Fibroblast of skin of left quadriceps (primary cell): ENCODE results near the gene UFD1.
"Not testable (repeated sequence)": the region's sequence is repeated elsewhere in the genome, so short reads cannot be mapped to it uniquely, and the experiment has no call there.

Experiments used
- DNase-seq, 2 experiments: peaks; one replicate each; pipeline ENCODE4 v3.0.0-alpha.2; 2013; ENCODE audit warnings: low read depth in 2 of 2

Gene UFD1

DNA sequence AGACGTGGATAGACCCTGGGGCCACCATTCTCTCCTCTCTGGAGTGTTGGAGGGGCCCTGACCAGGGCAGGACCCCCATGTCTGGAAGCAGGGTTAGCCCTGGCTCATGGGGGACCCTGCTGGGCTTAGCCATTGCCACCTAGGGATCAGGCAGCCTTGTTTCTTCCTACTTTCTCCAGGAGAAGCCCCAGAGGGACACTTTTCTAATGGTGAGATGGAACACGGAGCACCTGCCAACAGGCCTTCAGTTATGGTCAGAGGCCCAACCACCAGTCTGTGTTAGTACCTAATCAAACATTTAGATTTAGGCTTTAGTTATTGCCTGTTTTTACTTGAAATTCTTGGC lies 29.6 kb downstream of the UFD1 start:
- no peak for DNase-seq

DNA sequence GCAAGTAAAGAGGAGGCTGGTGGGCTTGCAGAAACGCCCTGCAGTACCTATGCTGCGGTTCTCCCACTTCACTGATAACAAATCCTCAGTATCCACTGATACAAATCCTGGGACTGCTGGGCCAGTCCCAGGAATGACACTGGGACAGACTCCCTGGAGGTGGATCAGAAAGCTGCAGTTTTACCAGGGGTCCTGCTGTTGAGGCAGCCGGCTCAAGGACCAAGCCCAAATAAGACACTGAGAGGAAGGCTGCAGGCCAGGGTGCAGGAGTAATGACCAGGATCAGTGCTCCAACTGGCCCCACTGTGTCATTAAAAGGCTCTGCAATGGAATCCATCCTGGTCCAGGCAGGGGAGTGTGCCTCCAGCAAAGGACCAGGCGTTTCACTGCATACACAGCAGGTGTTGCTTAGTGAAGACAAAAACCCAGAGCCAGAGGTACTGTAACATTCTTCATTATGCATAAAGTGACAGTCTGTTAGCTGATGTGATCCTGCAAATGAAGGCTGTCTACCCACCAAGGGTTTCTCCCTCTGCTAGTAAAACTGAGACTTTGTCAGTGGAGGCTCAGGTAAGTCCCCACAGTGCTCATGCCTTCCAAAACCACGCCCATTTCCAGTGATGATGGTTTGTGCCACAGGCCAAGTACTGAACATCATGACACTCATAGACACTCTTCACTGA lies 30.1 kb downstream of the UFD1 start:
- no peak for DNase-seq

DNA sequence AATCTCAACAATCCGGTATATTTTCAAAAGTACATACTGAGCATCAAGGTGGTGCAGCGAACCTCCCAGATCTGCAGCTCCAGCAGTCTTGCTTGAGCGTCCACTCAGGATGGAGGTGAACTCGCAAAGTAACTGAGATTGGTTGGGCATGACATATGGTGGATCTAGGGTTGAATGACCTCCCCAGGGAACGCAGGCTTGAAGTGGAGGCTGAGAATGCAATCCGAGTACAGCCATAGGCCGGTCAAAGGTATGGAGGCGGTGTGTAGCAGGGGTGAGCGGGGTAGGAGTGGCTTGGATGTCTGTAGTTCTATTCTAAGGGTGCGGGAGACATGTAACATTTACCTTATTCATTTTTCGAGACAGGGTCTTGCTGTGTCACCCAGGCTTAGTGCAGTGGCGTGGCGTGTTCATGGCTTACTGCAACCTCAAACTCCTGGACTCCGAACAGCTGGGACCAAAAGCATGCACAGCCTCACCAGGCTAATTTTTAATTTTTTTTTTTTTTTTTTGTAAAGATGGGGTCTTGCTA lies 30.9 kb downstream of the UFD1 start:
- peak in 1 of 2 experiments; percentile 23 for DNase-seq

DNA sequence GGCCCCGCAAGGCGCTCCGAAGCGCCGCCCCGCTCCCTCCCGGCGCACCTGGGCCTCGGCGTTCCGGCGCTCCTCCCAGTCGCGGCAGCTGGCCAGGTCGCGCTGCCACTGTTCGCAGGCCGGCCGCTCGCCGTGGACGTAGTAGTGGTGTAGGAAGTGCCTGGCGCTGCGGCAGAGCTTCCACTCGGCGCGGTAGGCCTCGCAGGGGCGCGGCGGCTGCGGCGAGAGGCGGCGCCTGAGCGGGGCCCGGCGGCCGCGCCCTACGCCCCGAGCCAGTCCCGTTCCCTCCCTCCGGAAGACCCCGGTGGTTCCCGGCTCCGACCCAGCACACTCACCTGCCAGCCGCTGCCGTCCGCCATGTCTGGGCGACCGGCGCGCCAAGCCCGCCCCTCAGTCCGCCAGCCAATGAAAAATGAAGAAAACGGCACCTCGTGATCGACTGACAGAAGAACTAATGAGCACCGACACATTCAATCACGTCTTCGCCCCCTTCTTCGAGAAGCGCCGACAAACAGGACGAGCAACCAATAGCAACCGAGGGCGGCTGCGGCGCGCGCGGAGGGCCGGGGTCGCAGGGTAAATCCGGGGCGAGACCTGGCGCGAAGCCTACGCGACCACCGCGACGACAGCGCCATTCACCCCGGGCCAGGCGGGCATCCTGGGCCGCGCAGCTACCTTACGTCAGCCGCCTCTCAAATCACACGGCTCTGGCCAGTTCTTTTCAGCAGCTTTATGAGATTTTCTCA lies 31.5 kb downstream of the UFD1 start, which contains the start of gene C22orf39:
Gene C22orf39 (minus strand): TSS at position 382 of the 746 bp plus-strand sequence. CDS start 23 bp downstream, at position 359.
- DNase-seq: peak; percentile 75 to 79

DNA sequence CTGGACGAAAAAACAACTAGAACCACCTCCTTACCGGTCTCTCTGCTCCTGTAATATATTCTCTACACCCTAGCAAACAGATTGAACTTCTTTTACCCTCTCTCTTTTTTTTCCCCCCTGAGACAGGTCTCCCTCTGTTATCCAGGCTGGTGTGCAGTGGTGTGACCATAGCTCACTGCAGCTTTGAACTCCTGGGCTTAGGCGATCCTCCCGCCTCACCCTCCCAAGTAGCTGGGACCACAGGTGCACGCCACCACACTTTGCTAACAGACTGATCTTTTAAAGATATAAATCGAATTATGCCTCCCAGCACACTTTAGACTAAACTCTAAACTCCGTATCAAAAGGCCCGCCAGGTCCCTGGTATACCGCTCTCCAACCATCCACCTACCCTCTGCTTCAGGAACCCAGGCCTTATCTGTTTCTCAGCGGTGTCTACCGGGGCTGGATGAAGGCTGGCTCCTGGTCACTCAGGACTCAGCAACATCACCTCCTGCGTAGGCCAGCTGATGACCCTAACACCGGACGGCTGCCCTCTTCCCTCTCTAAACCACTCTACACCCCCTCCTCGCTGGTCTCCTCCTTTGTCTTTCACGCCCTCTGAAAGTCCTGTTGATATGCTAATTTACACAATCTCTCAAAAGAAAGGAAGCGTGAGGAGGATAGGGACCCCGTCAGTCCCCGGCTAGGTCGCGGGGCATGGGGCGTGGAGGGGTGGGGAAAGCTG lies 32.2 kb downstream of the UFD1 start:
- no peak for DNase-seq

DNA sequence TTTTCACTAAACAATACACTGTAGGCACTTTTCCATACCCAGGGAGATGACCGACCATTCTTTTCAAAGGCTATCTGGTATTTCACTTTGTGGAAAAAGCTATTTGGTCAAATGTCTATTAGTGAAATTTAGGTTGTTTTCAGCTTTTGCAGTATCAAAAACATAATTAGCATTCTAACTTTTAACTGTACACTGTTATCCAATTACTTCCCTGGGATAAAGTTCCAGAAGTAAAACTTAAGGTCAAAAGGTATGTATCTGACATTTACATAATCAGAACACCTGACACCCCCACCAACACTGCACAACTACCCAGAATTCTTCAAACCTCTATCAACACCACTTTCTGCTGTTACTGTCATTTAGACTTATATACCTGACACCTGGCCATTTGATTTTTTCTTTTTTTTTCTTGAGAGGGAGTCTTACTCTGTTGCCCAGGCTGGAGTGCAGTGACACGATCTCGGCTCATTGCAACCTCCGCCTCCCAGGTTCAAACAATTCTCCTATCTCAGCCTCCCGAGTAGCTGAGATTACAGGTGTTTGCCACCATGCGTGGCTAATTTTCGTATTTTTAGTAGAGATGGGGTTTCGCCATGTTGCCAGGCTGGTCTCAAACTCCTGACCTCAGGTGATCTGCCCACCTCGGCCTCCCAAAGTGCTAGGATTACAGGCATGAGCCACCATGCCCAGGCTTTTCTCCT lies 33.6 kb downstream of the UFD1 start:
- not testable (repeated sequence) for DNase-seq

DNA sequence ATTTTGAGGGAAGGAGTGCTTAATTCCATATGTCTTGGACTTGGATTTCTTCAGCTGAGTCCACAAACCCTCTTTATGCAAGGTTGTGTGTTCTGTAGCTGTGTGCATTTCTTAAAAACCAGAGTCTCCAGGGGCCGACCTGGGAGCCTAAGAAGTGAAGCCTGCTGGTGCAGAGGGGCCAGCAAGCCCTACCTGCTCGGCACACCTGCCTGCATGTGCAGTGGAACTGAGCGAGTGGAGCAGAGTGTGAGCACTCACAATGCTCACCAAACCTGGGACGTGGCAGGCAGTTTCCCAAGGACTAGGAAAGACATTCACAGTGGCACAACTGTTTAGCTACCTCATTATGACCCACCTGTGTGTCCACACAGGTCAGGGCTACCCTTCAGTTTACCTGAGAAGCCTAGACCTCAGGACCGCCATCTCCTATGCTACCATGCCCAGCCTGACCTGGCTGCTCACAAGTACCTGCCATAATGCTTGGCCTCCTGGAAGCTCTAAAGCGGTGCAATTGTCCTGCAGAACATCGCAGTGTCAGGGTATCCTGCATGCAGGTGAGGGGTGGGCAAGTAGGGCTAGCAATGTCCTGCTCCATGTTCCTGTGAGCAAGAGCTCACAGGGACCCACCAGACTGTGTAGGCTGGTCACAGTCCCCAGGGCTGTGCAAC lies 35.3 kb downstream of the UFD1 start:
- no peak for DNase-seq

DNA sequence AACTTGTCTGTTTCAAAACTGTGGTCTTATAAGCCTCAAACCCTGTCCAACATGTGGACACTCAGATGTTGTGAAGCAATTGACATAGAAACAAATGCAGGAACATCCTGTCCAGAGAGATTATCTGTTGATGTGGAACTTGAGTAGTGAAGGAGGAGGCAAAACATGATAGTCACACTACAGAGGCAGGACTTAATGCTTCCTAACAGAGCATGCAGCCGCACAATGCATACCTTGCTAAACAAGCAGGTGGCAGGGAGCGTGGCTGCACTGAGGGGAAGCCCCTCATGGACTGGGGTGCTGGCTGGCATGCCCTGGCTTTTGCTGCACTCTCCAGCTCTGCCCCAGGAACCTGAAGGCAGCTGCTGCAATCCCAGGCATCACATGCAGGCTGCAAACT lies 36.8 kb downstream of the UFD1 start:
- no peak for DNase-seq

DNA sequence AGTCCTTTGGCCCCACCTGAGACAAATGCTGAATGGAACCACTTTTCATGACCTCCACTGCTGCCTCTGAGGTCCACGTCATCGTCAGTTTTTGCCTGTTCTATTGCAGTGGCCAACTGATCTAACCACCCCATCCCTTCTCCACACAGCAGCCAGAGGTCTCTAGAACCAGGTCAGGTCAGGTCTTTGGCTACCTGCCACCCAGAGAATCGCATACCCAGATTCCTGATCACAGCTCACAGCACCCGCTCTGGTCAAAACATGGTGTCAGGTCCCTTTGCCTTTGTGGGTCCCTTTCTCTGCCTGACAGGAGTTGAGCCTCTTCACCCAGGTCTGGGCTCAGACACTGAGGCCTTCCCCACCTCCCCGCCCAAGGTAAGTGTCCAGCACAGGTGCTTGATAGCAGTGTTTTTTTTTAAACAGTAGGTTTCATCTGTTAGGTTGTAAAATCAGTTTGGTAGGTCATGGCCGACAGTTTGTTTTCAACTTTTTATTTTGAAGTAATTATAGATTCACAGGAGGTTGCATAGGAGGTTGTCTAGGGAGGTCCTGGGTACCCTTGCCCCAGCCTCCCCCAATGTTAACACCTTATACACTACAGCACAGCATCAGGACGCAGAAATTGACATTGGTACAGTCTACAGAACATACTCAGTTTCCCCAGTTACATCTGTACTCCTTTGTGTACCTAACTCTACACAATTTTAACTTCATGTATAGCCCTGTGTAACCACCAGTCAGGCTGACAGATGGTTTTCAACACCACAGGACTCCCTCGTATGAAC lies 38.4 kb downstream of the UFD1 start:
- DNase-seq: no peak

DNA sequence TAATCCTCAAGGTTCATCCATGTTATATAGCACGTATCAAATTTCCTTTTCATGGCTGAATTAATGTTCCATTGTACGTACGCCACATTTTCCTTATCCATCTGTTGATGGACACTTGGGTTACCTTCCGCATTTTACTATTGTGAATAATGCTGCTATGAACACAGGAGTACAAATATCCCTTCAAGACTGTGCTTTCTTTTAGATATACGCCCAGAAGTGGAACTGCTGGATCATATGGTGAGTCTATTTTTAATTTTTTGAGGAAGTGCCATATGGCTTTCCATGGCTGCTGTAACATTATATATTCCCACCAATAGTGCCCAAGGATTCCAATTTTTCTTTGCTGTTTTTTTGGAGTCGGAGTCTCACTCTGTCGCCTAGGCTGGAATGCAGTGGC lies 40.7 kb downstream of the UFD1 start:
- no peak for DNase-seq

DNA sequence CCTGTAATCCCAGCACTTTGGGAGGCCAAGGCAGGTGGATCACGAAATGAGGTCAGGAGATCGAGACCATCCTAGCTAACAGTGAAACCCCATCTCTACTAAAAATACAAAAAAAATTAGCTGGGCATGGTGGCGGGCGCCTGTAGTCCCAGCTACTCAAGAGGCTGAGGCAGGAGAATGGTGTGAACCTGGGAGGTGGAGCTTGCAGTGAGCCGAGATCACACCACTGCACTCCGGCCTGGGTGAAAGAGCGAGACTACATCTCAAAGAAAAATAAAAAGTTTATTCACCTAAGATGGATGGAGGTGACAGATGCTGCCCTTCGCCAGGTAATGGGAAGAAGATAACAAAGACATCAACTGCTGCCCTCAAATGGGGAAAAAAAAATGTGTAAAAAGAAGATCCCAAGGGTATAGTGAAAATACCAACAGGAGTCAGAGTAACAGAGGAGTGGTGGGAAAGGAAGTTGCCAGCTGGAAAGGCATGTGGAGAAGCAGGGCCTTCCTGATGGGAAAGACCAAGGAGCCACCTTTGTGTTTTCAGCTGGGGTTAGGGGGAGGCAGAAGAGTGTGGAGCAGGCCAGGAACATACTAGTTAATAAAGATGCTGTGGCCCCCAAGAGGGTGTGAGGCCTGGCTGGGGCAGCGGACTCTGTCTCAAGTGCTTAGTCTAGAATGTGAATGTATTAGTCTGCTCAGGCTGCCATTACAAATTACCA lies 42.4 kb downstream of the UFD1 start:
- not testable (repeated sequence) for DNase-seq

DNA sequence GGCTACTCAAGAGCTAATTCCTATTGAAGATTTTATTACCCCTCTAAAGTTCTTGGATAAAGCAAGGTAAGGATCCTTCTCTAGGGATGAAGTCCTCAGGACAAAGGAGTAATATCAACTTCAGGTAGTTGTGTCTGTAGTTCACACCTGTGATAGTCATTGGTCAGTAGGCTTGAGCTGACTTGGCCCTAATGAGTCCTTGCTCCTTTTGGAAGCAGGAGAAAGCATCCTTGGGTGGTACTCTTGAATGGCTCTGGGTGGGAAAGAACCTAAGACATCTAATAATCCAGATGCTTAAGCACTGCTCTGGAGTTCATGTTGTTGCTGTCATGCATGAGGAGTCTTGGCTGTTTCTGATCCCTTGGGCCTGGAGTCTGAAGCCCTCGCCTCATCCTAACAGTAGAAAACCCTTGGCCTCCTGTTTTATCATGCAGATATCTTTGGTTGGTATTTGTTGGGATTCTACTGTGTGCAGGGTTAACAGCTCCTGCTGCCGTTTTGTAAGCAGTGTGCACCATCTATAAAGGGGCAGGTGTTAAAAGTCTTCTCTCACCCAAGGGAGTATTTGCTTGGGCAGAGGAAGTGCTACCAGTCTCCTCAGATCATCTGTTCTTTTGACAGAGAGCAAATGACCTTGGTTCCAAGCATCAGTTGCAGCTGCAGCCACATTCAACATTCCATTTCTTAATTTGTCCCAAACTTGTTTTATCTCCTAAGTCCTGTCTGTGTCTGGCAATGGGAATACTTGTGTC lies 44.0 kb downstream of the UFD1 start:
- no peak for DNase-seq

DNA sequence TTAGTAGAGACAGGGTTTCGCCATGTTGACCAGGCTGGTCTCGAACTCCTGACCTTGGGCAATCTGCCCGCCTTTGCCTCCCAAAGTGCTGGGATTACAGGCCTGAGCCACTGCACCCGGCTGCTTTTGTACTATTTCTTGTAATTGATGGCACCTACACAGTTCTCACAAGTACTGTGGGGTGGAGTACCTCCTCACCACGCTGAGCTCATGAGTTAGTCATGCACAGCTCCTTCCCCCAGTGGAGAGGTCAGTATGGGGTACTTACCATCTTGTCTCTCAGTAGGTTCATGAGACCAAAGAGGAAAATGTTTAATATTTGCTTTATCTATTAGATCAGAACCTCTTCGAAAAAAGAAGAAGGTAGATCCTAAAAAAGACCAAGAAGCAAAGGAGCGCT lies 44.6 kb downstream of the UFD1 start:
- DNase-seq: no peak

DNA sequence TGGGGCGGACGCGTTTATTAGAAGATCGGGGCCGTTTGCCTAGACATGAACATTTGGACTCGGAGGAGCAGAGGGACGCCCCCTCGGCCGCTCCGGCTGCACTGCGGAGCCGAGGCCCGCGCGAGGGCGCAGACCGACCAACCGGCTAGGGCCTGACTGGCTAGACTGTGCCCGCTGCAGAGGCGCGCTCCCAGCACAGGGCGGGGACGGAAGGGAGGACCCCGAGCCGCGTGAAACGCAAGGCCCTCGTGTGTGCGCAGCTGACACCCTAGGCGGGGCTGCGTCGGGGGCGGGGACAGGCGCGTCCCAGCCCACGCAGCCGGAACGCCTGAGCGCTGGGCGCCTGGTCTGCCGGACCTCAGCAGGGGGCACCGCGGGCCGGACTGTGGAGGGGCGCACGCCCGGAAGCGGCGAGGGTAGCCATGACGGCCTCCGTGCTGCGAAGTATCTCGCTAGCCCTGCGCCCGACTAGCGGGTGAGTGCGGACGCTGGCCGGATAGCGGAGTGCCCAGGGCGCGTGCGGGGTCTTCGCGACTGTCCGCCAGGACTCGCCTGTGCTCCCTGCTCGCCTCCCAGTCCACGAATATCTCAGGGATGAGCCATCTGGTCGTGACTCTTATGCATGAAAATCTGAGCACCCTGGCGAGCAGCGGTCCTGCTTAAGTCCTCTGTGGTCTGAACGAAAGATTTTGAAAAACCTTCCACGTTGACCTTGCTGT lies 46.7 kb downstream of the UFD1 start, which contains the start of gene MRPL40:
Gene MRPL40 (plus strand): TSS at position 413 of the 719 bp plus-strand sequence. CDS start 10 bp downstream, at position 423.
- DNase-seq: peak; percentile 80 to 82

DNA sequence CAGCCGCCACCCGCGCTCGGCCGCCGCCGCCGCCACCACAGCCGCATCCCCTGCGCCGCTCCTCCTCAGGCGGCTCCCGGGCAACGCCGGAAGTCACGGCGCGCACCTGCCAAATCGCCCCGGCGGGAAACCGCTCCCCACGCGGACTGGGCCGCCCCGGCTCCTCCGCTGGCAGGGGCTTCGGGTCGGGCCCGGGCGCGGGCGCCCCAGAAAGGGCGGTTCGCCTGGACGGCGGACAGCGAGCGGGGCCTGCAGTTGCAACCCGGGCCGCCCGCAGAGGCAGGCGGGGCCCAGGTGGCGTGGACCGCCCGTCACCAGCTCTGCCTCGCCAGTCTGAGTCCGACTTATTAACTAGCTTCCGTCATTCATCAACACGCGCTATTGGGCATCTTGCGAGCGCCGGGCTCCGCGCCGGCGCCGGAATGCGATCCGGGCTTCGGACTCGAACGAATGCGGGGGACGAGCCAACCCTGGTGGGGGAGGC lies 47.3 kb downstream of the UFD1 start, which contains the start of gene HIRA:
Gene HIRA (minus strand): TSS at position 85 of the 484 bp plus-strand sequence. CDS start 257 bp downstream, outside the sequence.
- DNase-seq: peak; percentile 51 to 52

DNA sequence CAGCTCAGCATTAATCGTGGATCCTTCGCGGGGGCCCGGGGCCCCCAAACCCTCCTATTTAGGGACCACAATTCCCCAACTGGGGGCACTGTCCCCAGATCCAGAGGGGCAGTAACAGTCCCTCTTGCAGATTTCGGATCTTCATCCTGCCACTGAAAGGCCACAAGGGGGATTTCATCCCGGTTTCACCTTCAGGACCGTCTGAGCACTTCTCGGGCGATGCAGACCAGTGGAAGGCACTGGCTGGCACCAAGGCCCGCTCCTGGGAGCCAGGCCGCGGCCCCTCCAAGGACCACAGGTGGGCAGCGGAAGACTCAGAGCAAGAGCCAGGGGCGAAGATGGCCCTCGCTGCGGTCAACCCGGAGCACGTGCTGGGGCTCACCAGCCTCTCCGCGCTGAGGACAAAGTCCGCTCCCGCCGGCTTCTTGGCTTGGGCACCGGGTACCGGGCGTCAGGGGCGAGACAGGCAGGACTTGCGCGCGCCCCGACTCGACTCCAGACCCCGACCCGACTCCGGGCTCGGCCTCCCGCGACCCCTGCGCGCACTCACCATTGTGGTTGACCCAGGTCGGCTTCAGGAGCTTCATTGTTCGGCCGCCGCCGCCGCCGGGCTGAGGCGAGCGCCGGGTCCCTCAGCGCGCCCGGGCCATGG lies 48.0 kb downstream of the UFD1 start:
- no peak for DNase-seq
